ENCODE data around the gene ROBO2.

GRCh38 chr3:77549034-77549433 lies 509.1 kb downstream of the ROBO2 start:
- TF ChIP-seq CTCF (IDR thresholded peaks at IDR 0.05) (no peak), POLR2A (IDR thresholded peaks at IDR 0.05) (no peak)

Measured in heart left ventricle (tissue), 13 donors.